ENCODE measurements around the gene CYLD.

Gene CYLD

DNA sequence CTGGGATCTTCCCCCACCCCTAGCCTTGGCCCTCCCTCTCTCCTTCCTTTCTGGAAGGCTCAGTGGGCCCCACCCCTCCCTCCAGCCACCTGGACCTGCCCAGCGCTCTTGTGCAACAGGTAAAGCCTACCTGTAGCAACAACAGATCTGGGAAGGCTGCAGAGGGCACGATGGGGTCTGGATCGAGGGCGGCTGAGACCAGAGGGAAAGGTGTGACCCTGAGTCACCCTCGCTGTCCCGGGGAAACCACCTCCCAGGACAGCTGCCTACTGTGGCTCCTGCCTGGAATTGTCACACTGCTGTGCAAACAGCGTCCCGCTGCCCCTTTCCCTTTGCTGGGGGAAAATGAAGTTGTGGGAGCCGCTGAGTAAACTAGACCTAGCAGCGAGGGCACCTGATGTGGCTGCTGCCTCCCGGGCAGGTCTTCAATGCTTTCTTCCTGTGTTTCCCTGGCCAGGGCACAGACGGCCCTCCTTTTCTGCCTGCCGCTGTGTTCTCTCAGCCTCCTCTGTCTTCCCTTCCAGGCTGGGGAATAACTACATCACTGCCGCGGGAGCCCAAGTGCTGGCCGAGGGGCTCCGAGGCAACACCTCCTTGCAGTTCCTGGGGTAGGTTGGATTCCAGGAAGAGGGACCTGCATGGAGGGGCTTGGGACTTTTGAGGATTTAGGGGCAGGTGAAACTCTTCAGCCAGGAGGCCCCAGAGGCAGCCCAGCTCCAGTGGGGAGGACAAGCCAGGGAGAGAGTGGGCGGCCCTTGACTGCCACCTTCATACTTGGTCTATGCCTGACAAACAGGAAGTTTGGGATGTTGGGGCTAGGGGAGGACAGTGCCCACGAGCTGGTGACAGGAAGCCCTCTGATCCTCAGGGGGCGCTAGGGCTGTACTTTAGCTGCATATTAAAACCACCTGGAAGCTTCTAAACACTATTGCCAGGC, 22.2 kb upstream of the CYLD start:
- H3K4me1 Mint-ChIP-seq (ENCODE audit: low read depth), result peaks cover 35% of the 10 kb centered on the region
- peak overlapping the region; percentile 34 for H3K27ac Mint-ChIP-seq
- peaks cover 9% of the 10 kb centered on the region for H3K36me3 Mint-ChIP-seq
- no peak overlapping the region for H3K4me3 Mint-ChIP-seq
- H3K27me3 Mint-ChIP-seq, result no peaks in the 10 kb centered on the region
- H3K9me3 Mint-ChIP-seq (ENCODE audit: low read depth), result peaks cover 8% of the 10 kb centered on the region

DNA sequence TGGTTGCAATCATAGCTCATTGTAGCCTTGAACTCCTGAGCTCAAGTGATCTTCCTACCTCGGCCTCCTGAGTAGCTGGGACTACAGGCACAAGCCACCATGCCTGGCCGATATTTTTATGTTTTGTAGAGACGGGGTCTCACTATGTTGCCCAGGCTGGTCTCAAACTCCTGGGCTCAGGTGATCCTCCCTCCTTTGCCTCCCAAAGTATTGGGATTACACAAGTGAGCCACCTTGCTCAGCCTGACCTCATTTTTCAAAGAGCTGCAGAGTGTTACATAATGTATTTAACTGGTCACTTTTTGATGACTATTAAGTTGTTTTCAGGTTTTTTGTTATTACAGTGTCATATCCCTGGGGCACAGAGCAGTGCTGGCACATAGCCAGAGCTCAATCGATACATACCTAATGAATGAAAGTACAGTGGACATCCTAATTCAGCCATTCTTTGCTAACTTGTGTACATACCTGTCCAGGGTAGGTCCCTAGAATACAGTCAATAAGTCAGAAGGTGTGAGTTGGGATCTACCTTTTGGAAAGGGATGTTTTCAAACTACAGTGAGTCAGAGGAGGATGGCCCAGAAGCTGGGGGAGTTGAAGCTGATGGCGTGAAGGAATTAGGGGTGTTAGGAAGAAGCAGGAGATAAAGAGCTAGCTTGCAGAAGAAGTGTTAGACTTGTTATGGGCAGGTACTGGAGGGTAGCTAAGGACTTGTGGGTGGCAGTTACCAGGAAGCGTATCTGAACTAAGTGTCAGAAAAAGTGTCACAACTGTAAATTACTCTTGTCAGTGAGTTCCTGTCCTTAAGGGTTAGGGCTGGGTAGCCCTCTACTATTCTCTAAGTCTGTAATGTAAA, 20.1 kb upstream of the CYLD start:
- Mint-ChIP-seq H3K4me3 (peak overlapping the region; percentile 4), H3K27me3 (no peaks in the 10 kb centered on the region), H3K4me1 (ENCODE audit: low read depth) (peaks cover 35% of the 10 kb centered on the region), H3K36me3 (peaks cover 9% of the 10 kb centered on the region), H3K27ac (no peak overlapping the region), H3K9me3 (ENCODE audit: low read depth) (peaks cover 8% of the 10 kb centered on the region)

DNA sequence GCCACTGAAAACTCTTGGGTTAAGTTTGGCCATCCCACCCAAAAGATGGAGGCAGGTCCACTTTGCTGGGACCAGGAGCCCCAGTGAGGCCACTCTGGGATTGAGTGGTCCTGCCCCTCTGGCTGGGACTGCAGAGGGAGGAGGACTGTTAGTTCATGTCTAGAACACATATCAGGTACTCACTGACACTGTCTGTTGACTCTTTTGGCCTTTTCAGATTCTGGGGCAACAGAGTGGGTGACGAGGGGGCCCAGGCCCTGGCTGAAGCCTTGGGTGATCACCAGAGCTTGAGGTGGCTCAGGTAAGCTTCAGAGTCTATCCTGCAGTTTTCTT, 19.5 kb upstream of the CYLD start:
- Mint-ChIP-seq H3K27ac (no peak overlapping the region), H3K36me3 (peaks cover 9% of the 10 kb centered on the region), H3K4me1 (ENCODE audit: low read depth) (peaks cover 32% of the 10 kb centered on the region)

DNA sequence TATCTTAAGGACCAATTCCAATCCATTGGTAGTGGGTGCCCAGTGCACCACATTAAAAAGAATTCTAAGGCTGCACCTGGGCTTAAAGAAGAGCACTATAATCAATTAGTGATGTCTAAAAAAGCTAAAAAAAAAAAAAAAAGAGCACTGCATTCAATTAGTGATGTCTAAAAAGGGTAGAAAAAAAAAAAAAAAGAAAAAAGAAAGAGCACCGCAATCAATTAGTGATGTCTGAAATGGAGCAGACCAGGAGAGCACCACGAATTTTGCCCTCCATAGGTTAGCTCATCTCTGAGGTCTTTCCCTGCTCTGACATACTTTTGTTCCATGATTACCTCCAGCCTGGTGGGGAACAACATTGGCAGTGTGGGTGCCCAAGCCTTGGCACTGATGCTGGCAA, 18.9 kb upstream of the CYLD start:
- Mint-ChIP-seq H3K4me3 (no peak overlapping the region), H3K36me3 (peaks cover 9% of the 10 kb centered on the region), H3K4me1 (ENCODE audit: low read depth) (peaks cover 31% of the 10 kb centered on the region), H3K27ac (no peak overlapping the region), H3K27me3 (no peaks in the 10 kb centered on the region), H3K9me3 (ENCODE audit: low read depth) (peaks cover 8% of the 10 kb centered on the region)

More for the DNA sequence above, 19.5 kb upstream of the CYLD start:
- H3K4me3 Mint-ChIP-seq, result no peak overlapping the region
- H3K9me3 Mint-ChIP-seq (ENCODE audit: low read depth), result peaks cover 8% of the 10 kb centered on the region
- no peaks in the 10 kb centered on the region for H3K27me3 Mint-ChIP-seq

DNA sequence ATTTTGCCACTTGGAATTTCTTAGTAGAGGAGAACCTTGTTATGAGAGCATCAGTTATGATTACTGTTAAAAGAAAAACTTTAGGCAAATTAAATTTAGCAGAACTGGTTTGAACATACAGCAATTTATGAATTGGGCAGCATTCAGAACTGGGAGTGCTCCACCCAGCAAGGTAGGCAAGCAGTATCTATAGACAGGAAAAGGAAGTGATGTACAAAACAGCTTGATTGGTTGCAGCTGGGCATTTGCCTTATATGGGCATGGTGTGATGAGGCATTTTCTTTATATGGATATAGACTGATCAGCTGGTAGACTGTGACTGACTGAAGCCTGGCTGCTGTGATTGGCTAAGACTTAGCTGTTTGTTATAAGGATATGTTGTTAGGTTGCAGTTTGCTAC, 17.6 kb upstream of the CYLD start:
- no peaks in the 10 kb centered on the region for H3K27me3 Mint-ChIP-seq
- H3K4me3 Mint-ChIP-seq, result no peak overlapping the region
- peaks cover 9% of the 10 kb centered on the region for H3K36me3 Mint-ChIP-seq
- H3K4me1 Mint-ChIP-seq (ENCODE audit: low read depth), result peaks cover 25% of the 10 kb centered on the region
- no peak overlapping the region for H3K27ac Mint-ChIP-seq
- H3K9me3 Mint-ChIP-seq (ENCODE audit: low read depth), result peaks cover 8% of the 10 kb centered on the region

DNA sequence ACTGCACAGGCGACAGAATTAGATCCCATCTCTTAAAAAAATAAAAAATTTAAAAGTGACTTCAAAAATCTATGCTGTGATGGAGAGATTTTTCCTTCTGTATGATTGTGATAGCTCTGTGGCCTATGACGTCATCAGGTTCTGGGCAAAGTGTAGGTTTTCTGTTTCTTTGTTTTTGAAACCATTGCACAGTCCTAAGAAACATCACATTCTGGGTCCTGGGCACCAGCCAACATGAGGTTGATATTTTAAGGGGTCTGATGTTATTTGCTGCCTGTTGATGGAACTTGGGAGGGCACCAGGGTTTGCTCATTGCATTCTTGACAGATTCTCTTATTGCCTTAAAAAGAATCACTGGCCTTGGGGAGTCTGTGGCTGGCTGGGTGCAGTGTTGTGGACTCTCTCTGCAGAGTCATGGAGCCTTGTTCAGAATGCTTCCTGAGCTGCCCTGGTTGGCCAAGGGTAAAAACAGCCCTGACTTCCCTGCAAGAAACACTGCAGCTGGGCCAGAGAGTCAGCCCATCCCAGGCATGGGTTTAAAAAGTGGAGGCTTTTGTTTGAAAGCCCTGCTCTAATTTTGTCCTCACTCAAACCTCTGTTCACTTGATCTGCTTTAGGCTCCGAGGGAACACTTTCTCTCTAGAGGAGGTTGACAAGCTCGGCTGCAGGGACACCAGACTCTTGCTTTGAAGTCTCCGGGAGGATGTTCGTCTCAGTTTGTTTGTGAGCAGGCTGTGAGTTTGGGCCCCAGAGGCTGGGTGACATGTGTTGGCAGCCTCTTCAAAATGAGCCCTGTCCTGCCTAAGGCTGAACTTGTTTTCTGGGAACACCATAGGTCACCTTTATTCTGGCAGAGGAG, 10.5 kb upstream of the CYLD start:
- no peak overlapping the region for H3K4me3 Mint-ChIP-seq
- peaks cover 16% of the 10 kb centered on the region for H3K4me1 Mint-ChIP-seq (ENCODE audit: low read depth)
- no peaks in the 10 kb centered on the region for H3K9me3 Mint-ChIP-seq (ENCODE audit: low read depth)
- H3K27ac Mint-ChIP-seq, result peak overlapping the region; percentile 66
- no peaks in the 10 kb centered on the region for H3K27me3 Mint-ChIP-seq
- H3K36me3 Mint-ChIP-seq, result peaks cover 5% of the 10 kb centered on the region

DNA sequence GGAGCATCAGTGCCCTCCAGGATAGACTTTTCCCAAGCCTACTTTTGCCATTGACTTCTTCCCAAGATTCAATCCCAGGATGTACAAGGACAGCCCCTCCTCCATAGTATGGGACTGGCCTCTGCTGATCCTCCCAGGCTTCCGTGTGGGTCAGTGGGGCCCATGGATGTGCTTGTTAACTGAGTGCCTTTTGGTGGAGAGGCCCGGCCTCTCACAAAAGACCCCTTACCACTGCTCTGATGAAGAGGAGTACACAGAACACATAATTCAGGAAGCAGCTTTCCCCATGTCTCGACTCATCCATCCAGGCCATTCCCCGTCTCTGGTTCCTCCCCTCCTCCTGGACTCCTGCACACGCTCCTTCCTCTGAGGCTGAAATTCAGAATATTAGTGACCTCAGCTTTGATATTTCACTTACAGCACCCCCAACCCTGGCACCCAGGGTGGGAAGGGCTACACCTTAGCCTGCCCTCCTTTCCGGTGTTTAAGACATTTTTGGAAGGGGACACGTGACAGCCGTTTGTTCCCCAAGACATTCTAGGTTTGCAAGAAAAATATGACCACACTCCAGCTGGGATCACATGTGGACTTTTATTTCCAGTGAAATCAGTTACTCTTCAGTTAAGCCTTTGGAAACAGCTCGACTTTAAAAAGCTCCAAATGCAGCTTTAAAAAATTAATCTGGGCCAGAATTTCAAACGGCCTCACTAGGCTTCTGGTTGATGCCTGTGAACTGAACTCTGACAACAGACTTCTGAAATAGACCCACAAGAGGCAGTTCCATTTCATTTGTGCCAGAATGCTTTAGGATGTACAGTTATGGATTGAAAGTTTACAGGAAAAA, 9.7 kb upstream of the CYLD start:
- no peaks in the 10 kb centered on the region for H3K27me3 Mint-ChIP-seq
- H3K27ac Mint-ChIP-seq, result peak overlapping the region; percentile 66
- H3K4me3 Mint-ChIP-seq, result peak overlapping the region; percentile 13
- peaks cover 5% of the 10 kb centered on the region for H3K36me3 Mint-ChIP-seq
- H3K4me1 Mint-ChIP-seq (ENCODE audit: low read depth), result peaks cover 16% of the 10 kb centered on the region
- H3K9me3 Mint-ChIP-seq (ENCODE audit: low read depth), result no peaks in the 10 kb centered on the region

DNA sequence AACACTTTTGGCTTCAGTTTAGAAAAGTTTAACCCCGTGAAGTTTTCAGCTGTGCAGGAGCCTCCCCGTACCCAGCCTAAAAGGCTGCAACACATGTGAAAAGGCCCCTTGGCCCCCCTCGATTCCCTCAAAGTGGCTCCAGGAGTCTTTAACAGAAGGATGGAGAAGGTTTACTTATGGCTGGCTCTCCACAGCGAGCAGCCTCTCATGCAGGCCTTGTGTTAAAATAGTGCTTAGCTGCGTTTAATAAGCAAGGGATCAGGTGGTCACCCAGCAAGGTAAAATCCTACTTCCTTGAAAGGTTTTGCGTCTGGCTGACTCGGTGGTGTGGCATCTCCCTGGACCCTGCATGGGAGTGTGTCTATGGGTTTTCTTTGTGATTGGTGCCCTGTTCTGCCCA, 8.4 kb upstream of the CYLD start:
- Mint-ChIP-seq H3K27ac (no peak overlapping the region), H3K36me3 (peaks cover 10% of the 10 kb centered on the region), H3K4me1 (ENCODE audit: low read depth) (peaks cover 16% of the 10 kb centered on the region), H3K9me3 (ENCODE audit: low read depth) (no peaks in the 10 kb centered on the region), H3K27me3 (no peaks in the 10 kb centered on the region), H3K4me3 (no peak overlapping the region)

DNA sequence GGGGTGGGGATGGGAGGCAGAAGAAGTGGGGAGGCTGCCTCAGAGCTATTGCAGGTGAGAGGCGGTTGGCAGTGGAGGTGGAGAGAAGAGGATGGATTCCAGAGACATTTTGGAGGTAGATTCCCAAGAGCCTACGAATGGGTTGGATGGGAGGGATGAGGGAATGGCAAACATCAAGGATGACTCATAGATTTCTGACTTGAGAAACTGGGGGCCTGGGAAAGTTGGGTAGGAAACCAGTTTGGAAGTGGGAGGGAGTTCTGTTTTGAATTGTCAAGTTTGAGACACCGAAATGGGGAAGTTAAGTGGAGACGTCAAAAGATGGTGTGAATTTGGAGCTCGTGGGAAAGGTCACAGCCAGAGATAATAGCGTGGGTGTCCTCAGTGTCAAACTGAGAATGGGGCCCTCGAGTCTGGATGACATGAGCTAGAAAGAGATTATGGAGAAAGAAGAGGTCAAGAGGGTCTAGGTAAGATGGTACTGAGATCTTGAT, 6.2 kb upstream of the CYLD start:
- Mint-ChIP-seq H3K36me3 (peaks cover 14% of the 10 kb centered on the region), H3K27me3 (no peaks in the 10 kb centered on the region), H3K27ac (no peak overlapping the region), H3K4me3 (no peak overlapping the region), H3K4me1 (ENCODE audit: low read depth) (peaks cover 23% of the 10 kb centered on the region), H3K9me3 (ENCODE audit: low read depth) (no peaks in the 10 kb centered on the region)

DNA sequence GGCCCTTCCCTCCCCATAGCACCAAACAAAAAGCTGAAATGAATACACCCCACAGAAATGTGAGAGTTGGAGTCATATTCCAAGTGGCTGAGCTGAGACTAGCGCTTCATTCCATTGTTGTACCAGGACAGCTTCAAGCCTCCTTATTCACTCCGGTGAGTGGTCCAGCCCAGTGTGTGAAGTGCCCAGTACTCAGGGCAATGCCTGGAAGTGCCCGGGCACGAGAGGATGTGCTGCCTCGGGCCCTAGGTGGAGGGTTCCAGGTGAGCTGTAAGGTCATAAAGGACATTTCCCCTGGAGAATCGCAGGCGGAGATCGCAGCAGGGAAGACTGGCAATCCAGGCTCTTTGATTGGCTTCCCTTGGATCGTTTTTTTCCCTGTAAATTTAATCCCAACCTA, 5.4 kb upstream of the CYLD start:
- peaks cover 14% of the 10 kb centered on the region for H3K36me3 Mint-ChIP-seq
- peaks cover 24% of the 10 kb centered on the region for H3K4me1 Mint-ChIP-seq (ENCODE audit: low read depth)
- H3K27ac Mint-ChIP-seq, result no peak overlapping the region
- no peaks in the 10 kb centered on the region for H3K27me3 Mint-ChIP-seq
- H3K9me3 Mint-ChIP-seq (ENCODE audit: low read depth), result no peaks in the 10 kb centered on the region
- no peak overlapping the region for H3K4me3 Mint-ChIP-seq

DNA sequence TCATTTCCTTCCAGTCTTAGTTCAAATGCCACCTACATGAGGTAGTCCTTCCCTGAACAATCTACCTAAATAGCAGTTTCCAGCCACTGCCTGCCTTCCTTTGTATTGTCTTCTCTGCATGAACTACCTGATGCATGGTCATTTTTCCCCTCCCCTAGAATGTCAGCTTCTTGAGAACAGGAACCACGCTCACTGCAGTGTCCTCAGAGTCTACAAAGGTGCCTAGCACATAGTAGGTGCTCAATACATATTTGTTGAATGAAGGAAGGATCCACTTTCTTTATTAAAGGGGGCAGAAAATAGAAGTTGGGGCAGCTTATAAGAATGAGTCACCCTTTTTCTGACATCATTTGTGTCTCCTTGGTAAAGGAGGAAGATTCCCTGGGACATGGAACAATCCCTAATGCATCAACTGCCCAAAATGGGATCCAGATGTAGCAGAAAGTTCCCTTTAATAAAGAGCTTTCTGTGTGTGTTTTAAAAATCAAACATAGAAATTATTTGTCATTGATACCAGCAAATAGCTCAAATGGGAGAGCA, 4.4 kb upstream of the CYLD start:
- Mint-ChIP-seq H3K36me3 (peaks cover 14% of the 10 kb centered on the region), H3K9me3 (ENCODE audit: low read depth) (no peaks in the 10 kb centered on the region), H3K27me3 (no peaks in the 10 kb centered on the region), H3K4me3 (no peak overlapping the region), H3K4me1 (ENCODE audit: low read depth) (peaks cover 21% of the 10 kb centered on the region), H3K27ac (no peak overlapping the region)

DNA sequence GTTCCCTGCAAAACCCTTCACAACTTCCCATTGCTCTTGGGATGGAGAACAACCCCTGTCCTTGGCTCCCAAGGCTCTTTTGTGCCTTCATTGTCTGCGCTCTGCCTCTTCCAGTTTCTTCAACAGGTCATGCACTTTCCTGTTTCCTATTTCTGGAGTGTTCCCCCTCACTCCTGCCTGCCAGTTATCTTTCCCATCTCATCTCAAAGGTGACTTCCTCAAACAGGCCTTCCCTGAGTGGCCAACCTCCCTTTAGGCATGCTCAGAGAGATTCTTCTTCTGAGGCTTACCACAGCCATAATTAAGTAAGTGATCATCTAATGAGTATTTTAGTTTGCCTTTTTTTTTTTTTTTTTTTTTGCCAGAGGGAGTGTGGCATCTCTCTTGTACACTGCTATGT, 2.9 kb upstream of the CYLD start:
- H3K27ac Mint-ChIP-seq, result no peak overlapping the region
- peaks cover 14% of the 10 kb centered on the region for H3K36me3 Mint-ChIP-seq
- H3K27me3 Mint-ChIP-seq, result no peaks in the 10 kb centered on the region
- H3K9me3 Mint-ChIP-seq (ENCODE audit: low read depth), result no peaks in the 10 kb centered on the region
- H3K4me1 Mint-ChIP-seq (ENCODE audit: low read depth), result peaks cover 31% of the 10 kb centered on the region
- H3K4me3 Mint-ChIP-seq, result no peak overlapping the region

DNA sequence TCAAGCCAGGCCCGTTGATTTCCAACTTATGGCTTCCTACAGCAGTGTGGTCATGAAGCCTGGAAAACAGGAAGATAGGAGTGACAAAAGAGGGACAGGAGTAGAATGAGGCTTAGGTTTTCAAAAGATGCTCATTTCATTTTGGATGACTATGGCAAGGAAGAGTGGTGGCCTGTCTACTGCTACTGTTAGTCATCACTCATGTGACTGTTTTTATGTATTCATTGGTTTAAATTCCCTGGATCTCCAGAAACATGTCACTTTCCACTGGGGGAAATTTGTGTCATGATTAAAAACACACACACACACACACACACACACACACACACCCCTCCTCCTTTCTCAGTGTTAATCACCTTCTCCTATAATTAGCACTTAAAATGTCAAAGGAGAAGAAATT, 1.1 kb upstream of the CYLD start:
- no peaks in the 10 kb centered on the region for H3K27me3 Mint-ChIP-seq
- H3K27ac Mint-ChIP-seq, result peak overlapping the region; percentile 93
- H3K9me3 Mint-ChIP-seq (ENCODE audit: low read depth), result no peaks in the 10 kb centered on the region
- H3K4me1 Mint-ChIP-seq (ENCODE audit: low read depth), result peaks cover 45% of the 10 kb centered on the region
- H3K4me3 Mint-ChIP-seq, result peak overlapping the region; percentile 87
- peaks cover 13% of the 10 kb centered on the region for H3K36me3 Mint-ChIP-seq

Data from activated naive CD8-positive, alpha-beta T cell (primary cell).